A673 (cell line): ENCODE data around the gene RAP1GAP. TPM values are rescaled to one million over a fixed set of nuclear protein-coding genes. Genes with fewer than 3 reads are reported as not detected.
A peak's percentile ranks its signal among the peaks of the same experiment; 100 is the strongest.

Experiments used
- BruUV-seq: library from RNA; stranded (reverse); fragments of 400-500 nt; replicated peaks from 2 replicates; lab custom pipeline; 2021; lab: Mats Ljungman, UMichigan
- CTCF ChIA-PET: fragments of 300-600 bp; sonication (Branson Sonifier 250); formaldehyde crosslinking; loops from one replicate; lab custom pipeline; 2022; ENCODE audit warnings: antibody characterized with exemption; lab: Charles Lee
- POLR2A ChIA-PET: fragments of 300-600 bp; sonication (Branson Sonifier 250); formaldehyde crosslinking; loops from one replicate; lab custom pipeline; 2022; ENCODE audit warnings: antibody characterized with exemption; ENCODE audit not compliant: low non-redundant PET; lab: Charles Lee
- DNase-seq: peaks from one replicate; pipeline ENCODE4 v3.0.0-alpha.2; 2015; ENCODE audit warnings: low spot score
- H3K27ac ChIP-seq: fragments of 200-600 bp; sonication (generic); 2 replicates; pipeline ENCODE4 v1.5.1; 2016; ENCODE audit warnings: mixed run types, low read depth, mild to moderate bottlenecking, mixed read lengths, antibody characterized with exemption, low read length; ENCODE audit not compliant: poor library complexity, severe bottlenecking
- H3K27me3 ChIP-seq: fragments of 200-600 bp; sonication (generic); replicated peaks from 2 replicates; pipeline ENCODE4 v1.6.1; 2017; ENCODE audit warnings: mixed run types, low read depth, mild to moderate bottlenecking, mixed read lengths, antibody characterized with exemption, low read length; ENCODE audit not compliant: insufficient read depth, poor library complexity
- H3K36me3 ChIP-seq: fragments of 200-600 bp; sonication (generic); 2 replicates; pipeline ENCODE4 v1.6.1; 2016; ENCODE audit warnings: mixed run types, mild to moderate bottlenecking, mixed read lengths, antibody characterized with exemption, low read length; ENCODE audit not compliant: insufficient read depth, poor library complexity, severe bottlenecking
- H3K4me1 ChIP-seq: fragments of 200-600 bp; sonication (generic); 2 replicates; pipeline ENCODE4 v1.6.1; 2017; ENCODE audit warnings: mixed run types, mild to moderate bottlenecking, mixed read lengths, antibody characterized with exemption, low read length; ENCODE audit not compliant: insufficient read depth, poor library complexity, severe bottlenecking
- H3K4me3 ChIP-seq: fragments of 200-600 bp; sonication (generic); 2 replicates; pipeline ENCODE4 v1.5.1; 2016; ENCODE audit warnings: low read depth, mixed run types, mild to moderate bottlenecking, mixed read lengths, low read length; ENCODE audit not compliant: poor library complexity, severe bottlenecking
- H3K9me3 ChIP-seq: fragments of 200-600 bp; sonication (generic); 2 replicates; pipeline ENCODE4 v1.6.1; 2016; ENCODE audit warnings: mixed run types, low read depth, mild to moderate bottlenecking, mixed read lengths, antibody characterized with exemption, low read length; ENCODE audit not compliant: poor library complexity, severe bottlenecking
- CTCF ChIP-seq: fragments of 300-800, 200-600 bp; sonication (generic); conservative IDR thresholded peaks from 2 replicates; pipeline ENCODE4 v1.5.1; 2017; ENCODE audit warnings: low read depth, mild to moderate bottlenecking, antibody characterized with exemption, low read length, moderate library complexity, mixed read lengths
- EZH2 ChIP-seq: fragments of 200-600 bp; sonication (generic); IDR thresholded peaks from 2 replicates; pipeline ENCODE4 v1.6.1; 2017; ENCODE audit warnings: borderline replicate concordance, low read depth, mild to moderate bottlenecking, mixed read lengths, antibody characterized with exemption, low read length; ENCODE audit not compliant: poor library complexity, severe bottlenecking
- intact Hi-C: fragments of 100-400 bp; cut with micrococcal nuclease; formaldehyde crosslinking; loops from one replicate; pipeline ENCODE4 v1.10.0; 2022; ENCODE audit not compliant: unreplicated experiment
- total RNA-seq: library from RNA; stranded (reverse); gene quantifications from 2 replicates; pipeline ENCODE4 v1.2.3, GENCODE V29; 2021

RAP1GAP gene
- total RNA-seq, 1 experiment from 2014 or later, result 37.7 TPM

- no peak for DNase-seq
- Histone ChIP-seq H3K36me3 (peaks cover 49% of the 10 kb centered on the region), H3K4me3 (no peak overlapping the region), H3K27ac (peak overlapping the region; percentile 15), H3K9me3 (no peaks in the 10 kb centered on the region), H3K27me3 (no peaks in the 10 kb centered on the region), H3K4me1 (peaks cover 15% of the 10 kb centered on the region)
- ChIA-PET CTCF (no interaction called here), POLR2A (no interaction called here)
- TF ChIP-seq EZH2, result no peak
- TF ChIP-seq CTCF, result no peak
- intact Hi-C loops, result loop anchor here (5.0 kb wide), 1 partner anchor 258 kb away; no protein-coding TSS in a partner anchor
- no TSS peak for BruUV-seq
Measured at GRCh38 chr1:21704145-21704544, 35.0 kb upstream of the RAP1GAP start.

GRCh38 chr1:21703318-21703963, 34.3 kb upstream of the RAP1GAP start:
- DNase-seq, result peak; percentile 60
- CTCF ChIA-PET, result no interaction called here
- POLR2A ChIA-PET, result no interaction called here
- H3K27ac ChIP-seq, result peak overlapping the region; percentile 15
- H3K36me3 ChIP-seq, result peaks cover 49% of the 10 kb centered on the region
- H3K4me3 ChIP-seq, result no peak overlapping the region
- no TSS peak for BruUV-seq
- intact Hi-C loops, result loop anchor here (5.0 kb wide), 1 partner anchor 259 kb away; no protein-coding TSS in a partner anchor
- no peaks in the 10 kb centered on the region for H3K27me3 ChIP-seq
- H3K9me3 ChIP-seq, result no peaks in the 10 kb centered on the region
- no peak for TF ChIP-seq EZH2
- TF ChIP-seq CTCF, result peak; percentile 59
- peaks cover 15% of the 10 kb centered on the region for H3K4me1 ChIP-seq

GRCh38 chr1:21702780-21703179, 33.6 kb upstream of the RAP1GAP start:
- Histone ChIP-seq H3K27ac (no peak overlapping the region), H3K4me1 (peaks cover 15% of the 10 kb centered on the region), H3K36me3 (peaks cover 49% of the 10 kb centered on the region), H3K9me3 (no peaks in the 10 kb centered on the region), H3K4me3 (no peak overlapping the region), H3K27me3 (no peaks in the 10 kb centered on the region)
- ChIA-PET POLR2A (no interaction called here), CTCF (no interaction called here)
- BruUV-seq, result no TSS peak
- intact Hi-C loops, result loop anchor here (5.0 kb wide), 1 partner anchor 260 kb away; no protein-coding TSS in a partner anchor
- DNase-seq, result no peak
- TF ChIP-seq EZH2 (no peak), CTCF (no peak)
